Activated CD4-positive, CD25-positive, alpha-beta regulatory T cell (primary cell): ENCODE data around the gene ABCC6.
"Not testable (repeated sequence)": the region's sequence is repeated elsewhere in the genome, so short reads cannot be mapped to it uniquely, and the experiment has no call there.

Source experiments
- DNase-seq, 4 experiments: peaks; one replicate each; lab custom pipeline; 2025; lab: John Stamatoyannopoulos, UW

The ABCC6 gene

GRCh38 chr16:16190546-16190945, 32.7 kb downstream of the ABCC6 start:
- DNase-seq: no peak

- no peak for DNase-seq
Observed at GRCh38 chr16:16189842-16190241, 33.5 kb downstream of the ABCC6 start.

- DNase-seq: no peak
Observed at GRCh38 chr16:16188827-16189226, 34.5 kb downstream of the ABCC6 start.

GRCh38 chr16:16186820-16187219, 36.5 kb downstream of the ABCC6 start:
- no peak for DNase-seq

- DNase-seq: no peak
Observed at GRCh38 chr16:16185095-16185494, 38.2 kb downstream of the ABCC6 start.

GRCh38 chr16:16184594-16184993, 38.7 kb downstream of the ABCC6 start:
- DNase-seq: no peak

- DNase-seq: no peak
Observed at GRCh38 chr16:16183562-16183961, 39.7 kb downstream of the ABCC6 start.

GRCh38 chr16:16182918-16183317, 40.4 kb downstream of the ABCC6 start:
- no peak for DNase-seq

- DNase-seq: not testable (repeated sequence)
Observed at GRCh38 chr16:16181748-16182147, 41.5 kb downstream of the ABCC6 start.

GRCh38 chr16:16178455-16179162, 44.7 kb downstream of the ABCC6 start:
- no peak for DNase-seq

GRCh38 chr16:16176328-16176727, 47.0 kb downstream of the ABCC6 start:
- DNase-seq: no peak

GRCh38 chr16:16175296-16175695, 48.0 kb downstream of the ABCC6 start:
- DNase-seq: no peak

- DNase-seq: no peak
Observed at GRCh38 chr16:16172991-16173390, 50.3 kb downstream of the ABCC6 start.

- DNase-seq: no peak
Observed at GRCh38 chr16:16171332-16171919, 51.9 kb downstream of the ABCC6 start.

- DNase-seq: no peak
Observed at GRCh38 chr16:16169615-16170014, 53.7 kb downstream of the ABCC6 start.

GRCh38 chr16:16168431-16168830, 54.9 kb downstream of the ABCC6 start:
- no peak for DNase-seq

- no peak for DNase-seq
Observed at GRCh38 chr16:16167927-16168326, 55.4 kb downstream of the ABCC6 start.

- no peak for DNase-seq
Observed at GRCh38 chr16:16166949-16167348, 56.3 kb downstream of the ABCC6 start.

- no peak for DNase-seq
Observed at GRCh38 chr16:16166085-16166484, 57.2 kb downstream of the ABCC6 start.

GRCh38 chr16:16164243-16164642, 59.1 kb downstream of the ABCC6 start:
- DNase-seq: no peak

GRCh38 chr16:16163571-16163970, 59.7 kb downstream of the ABCC6 start:
- DNase-seq: no peak

GRCh38 chr16:16163109-16163508, 60.2 kb downstream of the ABCC6 start:
- DNase-seq: no peak

GRCh38 chr16:16162591-16162990, 60.7 kb downstream of the ABCC6 start:
- no peak for DNase-seq

- not testable (repeated sequence) for DNase-seq
Observed at GRCh38 chr16:16161840-16162239, 61.5 kb downstream of the ABCC6 start.
